Measurements from ENCODE around the gene PIK3C2B. TPM values are rescaled to one million over a fixed set of nuclear protein-coding genes. Genes with fewer than 3 reads are reported as not detected.

PIK3C2B gene
- total RNA-seq, 4 donors from 2014 or later = 70.7 to 162 (median 94.5) TPM

GRCh38 chr1:204506201-204506968, 11.8 kb upstream of the PIK3C2B start:
- Histone ChIP-seq H3K27me3 (no peaks in the 10 kb centered on the region), H3K4me3 (peak overlapping the region; percentile 63), H3K36me3 (no peaks in the 10 kb centered on the region), H3K9me3 (no peaks in the 10 kb centered on the region), H3K4me1 (peaks cover 22% of the 10 kb centered on the region), H3K27ac (peak overlapping the region; percentile 89)
- under 1% methylated on average over 27 of the region's 27 CpGs for WGBS
- no peak for TF ChIP-seq POLR2A (IDR thresholded peaks at IDR 0.05)
- no peak for TF ChIP-seq CTCF (IDR thresholded peaks at IDR 0.05)
- no peak for TF ChIP-seq POLR2AphosphoS5 (IDR thresholded peaks at IDR 0.05)
- no peak for TF ChIP-seq EP300 (IDR thresholded peaks at IDR 0.05)
- peak in 1 of 2 donors; percentile 88 for DNase-seq (ENCODE audit: low spot score in 2 of 2)

- 2% methylated on average over 4 of the region's 4 CpGs for WGBS
- Histone ChIP-seq H3K4me1 (peaks cover 22% of the 10 kb centered on the region), H3K4me3 (peak overlapping the region; percentile 63), H3K27me3 (no peaks in the 10 kb centered on the region), H3K27ac (peak overlapping the region; percentile 89), H3K36me3 (no peaks in the 10 kb centered on the region), H3K9me3 (no peaks in the 10 kb centered on the region)
- DNase-seq (ENCODE audit: low spot score in 2 of 2) = no peak
- TF ChIP-seq CTCF (IDR thresholded peaks at IDR 0.05) (no peak), POLR2A (IDR thresholded peaks at IDR 0.05) (no peak), POLR2AphosphoS5 (IDR thresholded peaks at IDR 0.05) (no peak), EP300 (IDR thresholded peaks at IDR 0.05) (no peak)
These were observed 11.1 kb upstream of the PIK3C2B start for GRCh38 chr1:204505674-204506200.

GRCh38 chr1:204503913-204504519, 9.4 kb upstream of the PIK3C2B start:
- peaks cover 22% of the 10 kb centered on the region for H3K4me1 ChIP-seq
- no peak overlapping the region for H3K27ac ChIP-seq
- no peaks in the 10 kb centered on the region for H3K9me3 ChIP-seq
- 91% methylated on average over 4 of the region's 4 CpGs for WGBS
- no peak overlapping the region for H3K4me3 ChIP-seq
- DNase-seq (ENCODE audit: low spot score in 2 of 2) = no peak
- H3K36me3 ChIP-seq = no peaks in the 10 kb centered on the region
- TF ChIP-seq CTCF (IDR thresholded peaks at IDR 0.05) (no peak), EP300 (IDR thresholded peaks at IDR 0.05) (no peak), POLR2AphosphoS5 (IDR thresholded peaks at IDR 0.05) (no peak), POLR2A (IDR thresholded peaks at IDR 0.05) (no peak)
- no peaks in the 10 kb centered on the region for H3K27me3 ChIP-seq

- no peaks in the 10 kb centered on the region for H3K27me3 ChIP-seq
- H3K9me3 ChIP-seq = no peaks in the 10 kb centered on the region
- no peak for DNase-seq (ENCODE audit: low spot score in 2 of 2)
- H3K36me3 ChIP-seq = no peaks in the 10 kb centered on the region
- TF ChIP-seq EP300 (IDR thresholded peaks at IDR 0.05) (no peak), POLR2A (IDR thresholded peaks at IDR 0.05) (no peak), POLR2AphosphoS5 (IDR thresholded peaks at IDR 0.05) (no peak), CTCF (IDR thresholded peaks at IDR 0.05) (peak; percentile 57 to 67)
- H3K4me1 ChIP-seq = peaks cover 22% of the 10 kb centered on the region
- 19% methylated on average over 7 of the region's 7 CpGs for WGBS
- H3K27ac ChIP-seq = no peak overlapping the region
- no peak overlapping the region for H3K4me3 ChIP-seq
These were observed 8.7 kb upstream of the PIK3C2B start for GRCh38 chr1:204503122-204503912.

All from suprapubic skin (tissue), 4 donors.